Effector CD8-positive, alpha-beta T cell (primary cell): Measurements from ENCODE around the gene WNK4.

Experiments used
- DNase-seq: peaks from one replicate; lab custom pipeline; 2025; lab: John Stamatoyannopoulos, UW

WNK4 gene

DNA sequence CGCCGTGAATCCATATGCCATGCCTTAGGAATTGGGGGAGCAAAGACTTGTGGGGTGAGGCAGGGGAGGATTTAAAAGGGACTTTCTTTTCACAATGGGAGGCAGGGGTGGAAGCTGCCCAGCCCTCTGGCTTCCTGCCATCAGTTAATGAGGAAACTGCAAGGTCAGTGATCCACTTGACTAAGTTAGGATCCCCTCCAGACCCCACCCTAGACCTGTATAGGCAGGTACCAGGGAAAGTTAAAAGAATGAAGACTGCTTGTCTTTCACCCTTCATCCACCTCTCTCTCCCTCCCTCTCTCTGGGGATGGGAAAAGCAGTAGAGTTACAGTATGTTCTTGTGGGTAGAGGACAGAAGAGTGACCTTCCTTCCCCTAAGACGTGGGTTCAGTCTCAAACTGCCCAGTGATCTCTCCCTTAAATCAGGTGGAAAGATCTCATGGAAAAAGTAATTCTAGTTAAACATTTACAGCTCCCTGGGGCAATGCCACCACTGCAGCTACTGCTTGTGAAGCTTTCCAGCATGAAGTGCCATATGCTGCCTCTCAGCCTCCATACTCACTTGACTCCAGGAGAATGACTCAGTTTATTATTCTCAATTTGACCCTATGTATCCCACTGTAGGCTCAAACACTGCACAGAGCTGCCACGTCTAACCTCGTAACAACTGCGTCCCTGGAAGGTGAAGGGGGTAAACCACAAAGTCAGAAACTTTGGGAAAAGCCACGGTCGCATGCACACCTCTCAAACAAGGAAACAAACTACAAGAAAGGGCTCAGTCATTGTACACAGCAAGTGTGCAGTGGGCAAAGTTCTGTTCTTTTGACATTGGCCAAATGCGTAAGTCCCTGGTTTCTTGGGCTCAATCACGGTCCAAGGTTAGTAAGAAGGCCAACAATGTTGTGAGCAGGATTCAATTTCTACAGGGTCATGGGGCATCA, 16.9 kb downstream of the WNK4 start:
- no peak for DNase-seq

DNA sequence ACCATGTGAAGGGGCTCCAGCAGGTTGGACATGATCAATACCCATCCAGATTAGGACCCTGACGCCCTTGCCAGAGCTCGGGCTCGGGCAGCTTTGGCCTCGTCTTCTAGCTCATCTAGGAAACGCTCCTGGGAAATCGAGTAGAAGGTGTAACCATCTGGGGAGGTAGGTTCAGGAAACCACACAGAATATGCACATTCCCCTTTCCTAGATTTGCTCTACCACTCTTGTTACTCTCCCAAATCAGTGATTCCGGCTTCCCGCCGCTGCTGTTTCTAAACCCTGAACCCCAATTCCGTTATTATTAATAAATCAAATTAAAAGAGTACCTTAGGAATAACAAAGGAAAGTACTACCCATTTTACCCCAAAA, 17.6 kb downstream of the WNK4 start:
- DNase-seq = no peak

DNA sequence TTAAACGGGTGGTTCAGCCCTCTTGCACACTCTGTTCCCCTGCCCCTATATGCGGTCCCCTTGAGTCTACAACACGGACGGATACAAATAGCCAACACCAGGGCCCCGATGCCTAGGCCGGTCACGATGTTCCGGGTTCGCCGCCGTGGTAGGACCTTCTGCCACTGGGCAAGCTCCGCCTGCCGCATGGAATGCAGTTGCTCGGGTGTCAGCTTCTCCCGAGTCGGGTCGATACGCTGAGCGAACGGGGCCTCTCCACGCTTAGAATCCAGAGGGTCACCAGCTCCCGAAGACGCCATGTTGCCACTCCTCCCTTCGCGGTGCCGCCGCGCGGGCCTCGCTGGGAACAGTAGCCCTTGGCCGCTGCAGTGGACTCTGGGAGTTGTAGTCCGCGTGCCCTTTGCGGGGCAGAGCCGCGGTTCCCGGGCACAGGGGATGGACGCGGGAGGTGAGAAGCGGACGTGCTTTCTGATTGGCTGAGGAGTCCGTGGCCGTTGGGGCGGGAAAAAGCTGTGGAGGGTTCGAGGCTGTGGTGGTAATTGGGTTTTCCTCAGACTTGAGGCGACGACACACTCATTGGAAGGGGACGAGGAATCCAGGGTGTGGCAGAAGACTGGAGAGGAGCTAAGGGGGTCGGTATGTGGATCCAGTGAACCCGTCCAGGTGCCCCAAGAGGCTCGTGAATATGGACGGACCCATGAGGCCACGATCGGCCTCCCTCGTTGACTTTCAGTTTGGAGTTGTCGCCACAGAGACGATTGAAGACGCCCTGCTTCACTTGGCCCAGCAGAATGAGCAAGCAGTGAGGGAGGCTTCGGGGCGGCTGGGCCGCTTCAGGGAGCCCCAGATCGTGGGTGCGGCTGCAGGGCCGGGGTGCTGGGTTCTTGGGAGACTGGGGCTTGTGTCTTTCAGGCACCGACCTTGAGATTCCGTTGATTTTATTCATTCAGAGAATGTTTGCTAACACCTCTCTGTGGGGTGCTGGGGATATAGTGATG, 18.3 kb downstream of the WNK4 start, which contains the start of the genes CNTD1 and COA3:
CNTD1 (plus strand) TSS at position 479 of the 998 bp plus-strand sequence; CDS start at position 686, 207 bp downstream.
COA3 (minus strand) TSS at position 322 of the 998 bp plus-strand sequence; CDS start at position 299, 23 bp downstream.
- DNase-seq = peak; percentile 54

DNA sequence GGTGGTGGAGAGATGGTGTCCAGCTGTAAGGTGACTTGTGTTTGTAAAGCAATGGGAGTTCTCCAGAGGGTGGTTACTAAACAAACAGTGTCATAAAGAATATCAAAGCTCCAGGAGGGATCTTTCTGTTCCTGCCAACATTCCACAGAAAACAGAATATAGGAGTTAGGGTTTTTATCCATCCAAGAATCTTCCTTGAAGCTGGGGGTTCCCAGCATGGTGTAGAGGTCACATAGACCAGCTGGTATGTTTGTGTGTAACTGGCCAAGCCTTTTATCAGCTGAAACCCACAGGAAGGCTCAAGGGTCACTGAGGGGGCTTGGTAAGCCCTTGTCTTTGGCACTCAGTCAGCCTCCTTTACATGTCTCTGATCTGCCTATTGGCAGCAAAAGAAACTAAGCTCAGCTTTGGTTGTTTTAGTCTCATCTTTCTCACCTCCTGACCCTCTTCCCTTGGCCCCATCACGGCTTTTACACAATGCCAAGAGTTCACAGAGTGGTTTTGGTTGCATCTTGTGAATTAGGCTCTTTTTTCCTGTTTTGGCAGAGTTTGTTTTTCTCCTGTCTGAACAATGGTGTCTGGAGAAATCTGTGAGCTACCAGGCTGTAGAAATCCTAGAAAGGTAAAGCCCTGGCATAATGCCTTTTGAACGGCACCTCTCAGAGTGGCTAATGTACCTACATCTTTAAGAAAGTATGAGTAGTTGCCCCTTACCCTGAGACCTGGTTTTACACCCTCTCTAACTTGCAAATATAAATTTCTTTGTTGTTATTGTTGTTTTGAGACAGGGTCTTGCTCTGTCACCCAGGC, 22.9 kb downstream of the WNK4 start:
- DNase-seq = no peak

DNA sequence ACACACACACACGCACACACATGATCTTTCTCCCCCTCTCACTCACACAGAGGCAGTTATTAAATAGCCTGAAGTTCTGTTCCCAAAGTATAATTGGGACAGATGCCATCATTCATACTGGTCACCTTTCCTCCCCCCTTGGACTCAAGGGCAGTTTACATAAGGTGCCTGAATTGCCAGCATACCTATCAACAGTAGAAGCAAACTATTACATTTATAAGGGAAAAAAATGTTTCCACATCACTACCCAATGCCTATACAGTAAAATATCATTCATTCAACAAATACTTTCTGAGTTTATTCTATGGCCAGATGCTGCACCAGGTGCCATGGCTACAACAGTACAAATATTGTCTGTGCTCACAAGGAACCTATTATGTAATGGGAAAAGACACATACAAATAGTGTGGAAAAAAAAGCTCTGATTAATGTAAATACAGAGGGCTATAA, 24.5 kb downstream of the WNK4 start:
- DNase-seq = no peak

DNA sequence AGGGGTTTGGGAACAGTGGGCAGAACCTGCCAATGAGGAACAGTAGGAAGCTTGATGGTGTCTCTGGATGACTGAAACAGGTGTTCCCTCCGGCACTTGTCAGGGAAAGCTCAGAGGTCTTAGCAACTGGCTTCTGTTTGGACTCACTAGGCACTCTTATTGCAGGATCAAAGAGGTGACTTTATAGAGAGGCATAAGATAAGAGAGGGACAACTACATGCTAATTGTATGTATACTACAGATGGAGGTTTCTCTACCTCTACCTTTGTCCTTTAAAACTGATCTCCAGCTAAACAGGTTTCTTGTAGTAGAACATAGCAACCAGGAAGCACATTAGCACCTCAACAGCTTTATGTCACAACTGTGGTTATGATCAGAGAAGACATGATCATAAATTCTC, 25.8 kb downstream of the WNK4 start:
- no peak for DNase-seq

DNA sequence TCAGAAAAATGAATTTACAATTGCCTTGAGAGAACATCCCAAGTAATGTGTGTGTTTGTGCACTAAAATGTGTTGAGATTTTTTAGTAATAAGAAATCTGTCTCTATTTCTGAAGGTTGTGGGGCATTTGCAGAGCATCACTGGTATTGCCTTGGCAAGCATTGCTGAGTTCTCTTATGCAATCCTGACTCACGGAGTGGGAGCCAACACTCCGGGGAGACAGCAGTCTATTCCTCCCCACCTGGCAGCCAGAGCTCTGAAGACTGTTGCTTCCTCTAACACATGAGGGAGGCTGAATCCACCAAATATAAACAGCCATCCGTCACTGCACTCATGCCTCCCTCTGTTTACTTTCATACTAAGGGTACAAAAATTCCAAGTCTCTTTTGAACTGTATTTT, 28.8 kb downstream of the WNK4 start:
- DNase-seq = no peak

DNA sequence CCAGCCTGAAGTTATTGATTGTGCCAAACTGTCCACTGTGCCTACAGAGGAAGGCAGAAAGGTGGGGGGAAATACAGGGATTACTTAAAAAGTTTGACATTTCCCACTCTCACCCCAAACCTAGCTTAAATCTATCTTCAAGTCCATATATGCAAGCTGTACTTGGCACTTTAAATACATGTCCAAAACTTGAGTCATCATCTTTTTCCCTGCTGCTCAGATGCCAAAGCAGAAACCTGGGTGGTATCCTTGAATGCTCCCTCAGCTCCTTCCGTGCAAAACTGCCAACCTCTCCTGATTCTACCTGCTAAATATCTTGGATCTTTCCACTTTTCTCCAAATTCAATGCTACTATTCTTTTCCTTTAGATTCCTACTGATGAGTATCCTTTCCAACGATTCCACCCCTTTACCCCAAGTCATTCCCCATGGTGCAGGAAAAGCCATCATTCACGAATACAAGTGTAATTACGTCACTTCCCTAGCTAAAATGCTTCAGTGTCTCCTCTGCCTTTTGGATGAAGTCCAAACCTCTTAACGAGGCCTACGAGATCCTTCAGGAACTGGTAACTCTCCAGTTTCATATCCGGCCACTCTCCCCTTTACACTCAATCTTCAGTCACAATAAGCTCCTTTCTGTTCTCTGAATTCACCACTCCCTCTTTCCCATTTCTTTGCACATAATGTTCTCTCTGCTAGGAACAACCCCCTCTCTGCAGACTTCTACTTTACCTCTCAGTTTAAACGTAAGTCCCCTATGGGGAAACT, 34.4 kb downstream of the WNK4 start:
- DNase-seq = no peak

DNA sequence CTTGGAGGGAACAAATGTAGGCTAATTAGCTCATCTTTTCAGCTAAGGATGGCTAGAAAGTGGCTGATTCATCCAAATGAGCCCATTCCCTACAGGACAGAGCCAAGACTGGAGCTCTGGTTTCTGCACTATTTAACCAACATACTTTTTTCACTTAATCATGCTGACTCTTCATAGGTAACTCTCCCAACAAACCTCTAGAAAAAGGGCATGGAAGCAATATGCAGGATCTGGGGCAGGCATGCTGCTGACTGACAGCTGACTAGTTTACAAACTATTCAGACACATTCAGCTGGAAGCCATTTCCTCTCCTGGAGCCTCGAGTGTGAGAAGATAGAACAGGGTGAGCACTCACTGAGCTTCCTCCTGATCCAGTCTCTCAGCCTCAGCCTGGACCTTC, 37.5 kb downstream of the WNK4 start:
- DNase-seq = no peak

DNA sequence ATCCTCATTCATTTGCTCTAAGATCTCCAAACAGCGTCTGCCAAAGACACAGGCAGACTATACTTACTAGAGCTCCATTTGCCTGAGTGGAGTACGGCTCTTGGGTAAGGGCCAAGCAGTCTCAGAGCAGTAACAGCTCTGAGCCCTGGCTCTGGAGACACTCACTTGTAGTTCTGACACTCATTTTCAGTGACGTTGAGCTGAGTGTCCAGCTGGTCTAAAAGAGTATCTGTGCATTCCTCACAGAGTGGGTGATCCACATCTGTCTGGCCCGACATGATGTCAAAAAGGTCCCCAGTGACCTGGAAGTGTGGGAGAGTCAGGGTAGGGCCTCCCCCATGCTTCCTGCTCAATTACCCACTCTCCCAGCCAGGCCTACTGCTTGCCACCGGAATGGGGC, 38.0 kb downstream of the WNK4 start:
- no peak for DNase-seq

DNA sequence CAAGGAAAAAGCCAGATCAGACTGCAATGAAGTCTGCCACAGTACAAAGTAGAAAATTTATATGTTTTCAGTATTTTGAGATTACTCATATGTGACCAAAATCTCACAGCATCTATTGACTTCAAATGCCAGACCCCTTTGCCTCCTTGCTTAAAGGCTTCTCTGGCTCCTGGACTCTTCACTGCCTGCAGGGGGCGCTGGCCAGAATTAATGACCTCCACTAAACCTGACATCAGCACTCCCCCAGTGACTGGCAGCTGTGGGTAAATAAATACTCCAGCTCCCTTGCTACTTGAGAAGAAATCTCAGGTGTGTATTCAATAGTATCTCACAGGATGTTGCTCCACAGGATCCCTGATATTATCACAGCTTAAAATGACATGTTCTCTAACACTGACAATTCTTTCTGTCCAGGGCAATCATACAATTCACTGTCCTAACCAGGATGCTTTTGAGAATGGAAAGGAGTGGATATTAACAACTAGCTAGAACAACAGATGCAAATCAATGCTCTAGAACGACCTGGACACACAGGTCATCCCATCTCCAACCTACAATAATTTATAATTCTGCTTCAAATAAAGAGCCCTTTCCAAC, 39.6 kb downstream of the WNK4 start:
- DNase-seq = peak; percentile 36

DNA sequence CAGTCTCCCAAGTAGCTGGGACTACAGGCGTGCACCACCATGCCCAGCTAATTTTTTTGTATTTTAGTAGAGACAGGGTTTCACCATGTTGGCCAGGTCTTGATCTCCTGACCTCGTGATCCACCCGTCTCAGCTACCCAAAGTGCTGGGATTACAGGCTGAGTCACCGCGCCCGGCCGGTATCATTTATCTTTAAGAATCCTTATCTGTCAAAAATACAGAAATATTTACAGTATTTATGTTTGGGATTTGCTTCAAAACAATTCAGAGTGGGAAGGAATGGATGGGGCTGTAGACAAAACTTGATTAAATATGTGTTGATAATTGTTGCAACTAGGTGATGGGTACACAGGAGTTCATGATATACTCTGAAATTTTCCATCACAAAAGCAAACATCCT, 40.8 kb downstream of the WNK4 start:
- no peak for DNase-seq

DNA sequence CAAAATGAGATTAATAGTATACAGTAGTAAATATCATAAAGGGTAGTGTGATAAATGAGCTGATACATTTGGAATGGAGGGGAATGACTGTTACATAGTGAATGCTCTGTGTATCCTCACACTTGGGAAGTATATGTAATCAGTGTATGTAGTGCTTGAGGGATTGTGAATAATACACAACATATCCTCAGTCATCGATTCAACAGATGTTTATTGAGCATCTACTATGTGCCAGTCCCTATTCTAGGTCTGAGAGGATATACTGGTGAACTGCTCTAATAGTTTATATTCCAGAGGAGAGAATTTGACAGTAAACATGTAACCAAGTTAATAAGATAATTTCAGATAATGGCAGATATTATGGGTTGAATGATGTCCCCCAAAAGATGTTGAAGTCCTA, 47.1 kb downstream of the WNK4 start:
- no peak for DNase-seq

DNA sequence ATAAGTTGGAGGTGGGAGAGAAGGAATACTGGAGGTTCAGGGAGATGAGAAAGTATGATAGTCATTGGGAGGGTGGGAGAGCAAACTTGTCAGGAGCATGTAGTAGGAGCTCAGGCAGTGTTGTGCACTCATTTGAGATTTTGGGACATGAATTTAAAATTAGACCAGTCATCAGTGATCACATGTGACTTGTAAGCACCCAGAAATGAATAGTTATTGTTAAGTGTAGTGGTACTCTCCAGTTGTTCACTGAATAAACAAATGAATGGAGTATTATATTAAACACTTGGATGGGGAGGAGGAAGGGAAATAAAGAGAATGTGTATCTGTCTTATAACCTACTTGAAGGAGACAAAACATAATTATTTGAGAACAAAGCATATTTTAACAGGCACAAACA, 50.6 kb downstream of the WNK4 start:
- DNase-seq = no peak

DNA sequence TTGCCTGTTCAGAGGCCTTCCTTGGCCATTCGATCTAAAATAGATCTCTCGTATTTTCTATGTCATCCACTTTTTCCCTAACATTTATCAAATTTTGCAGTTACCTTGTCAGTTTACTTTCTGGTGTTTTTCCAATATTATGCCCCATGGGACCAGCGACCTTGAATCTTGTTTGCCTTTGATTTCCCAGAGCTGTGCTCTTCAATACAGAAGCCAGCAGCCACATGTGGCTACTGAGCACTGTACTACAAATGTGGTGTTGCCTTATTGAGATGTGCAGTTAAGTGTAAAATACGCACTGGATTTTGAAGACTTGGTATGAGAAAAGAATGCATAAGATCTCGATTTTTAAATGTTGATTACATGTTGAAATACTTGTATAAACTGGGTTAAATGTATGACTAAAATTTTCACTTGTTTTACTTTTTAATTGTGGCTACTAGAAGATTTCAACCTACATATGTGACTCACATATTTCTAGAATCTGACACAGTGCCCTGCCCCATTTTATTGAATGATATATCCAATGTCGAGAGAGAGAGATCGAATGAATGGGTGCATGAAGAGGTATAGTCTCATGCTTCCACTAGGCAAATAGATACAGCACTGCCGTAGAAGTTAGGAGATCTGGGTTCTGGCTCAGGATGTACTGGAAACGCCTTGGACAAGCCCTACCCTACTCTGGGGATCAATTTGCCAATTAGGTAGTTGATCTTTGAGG, 52.0 kb downstream of the WNK4 start:
- DNase-seq = no peak

DNA sequence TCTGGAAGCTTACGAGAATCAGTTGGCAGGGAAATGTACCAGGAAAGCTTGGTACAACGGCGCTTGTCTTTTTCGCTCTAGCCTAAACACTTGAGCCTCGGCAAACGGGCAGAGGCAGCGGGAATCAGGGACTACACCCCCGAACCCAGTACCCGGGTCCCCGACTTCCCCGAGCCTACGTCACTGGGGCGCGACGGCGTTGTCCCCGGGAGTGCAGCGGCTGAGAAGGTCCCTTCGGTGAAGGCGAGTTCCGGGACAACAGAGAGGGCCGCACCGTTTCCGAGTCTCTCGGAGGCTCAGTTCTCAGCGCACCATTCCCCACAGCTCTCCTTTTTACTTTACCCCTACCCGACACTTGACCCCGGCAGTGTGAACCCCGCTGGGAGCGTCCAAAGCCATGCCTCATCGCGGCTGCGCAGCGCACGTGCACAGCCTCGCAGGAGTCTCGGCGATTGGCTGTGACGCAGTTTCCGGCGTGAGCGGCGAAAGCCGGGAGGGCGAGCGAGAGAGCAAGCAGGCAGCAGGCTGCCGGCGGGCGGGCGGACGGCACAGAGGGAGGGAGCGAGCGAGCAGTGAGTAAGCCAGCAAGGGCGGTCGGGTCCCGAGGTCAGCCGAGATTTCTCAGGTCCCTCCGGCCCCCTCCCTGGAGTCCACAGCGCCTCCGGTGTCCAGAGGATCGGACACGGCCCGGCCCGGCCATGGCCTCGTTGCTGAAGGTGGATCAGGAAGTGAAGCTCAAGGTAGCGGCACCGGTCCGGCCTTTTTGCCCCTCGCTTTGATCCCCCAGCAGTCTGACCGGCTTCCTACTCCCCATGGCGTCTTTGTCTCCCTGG, 52.7 kb downstream of the WNK4 start, which contains the start of gene PSME3:
PSME3 (plus strand) TSS at position 464 of the 833 bp plus-strand sequence; CDS start at position 699, 235 bp downstream.
- DNase-seq = peak; percentile 80

DNA sequence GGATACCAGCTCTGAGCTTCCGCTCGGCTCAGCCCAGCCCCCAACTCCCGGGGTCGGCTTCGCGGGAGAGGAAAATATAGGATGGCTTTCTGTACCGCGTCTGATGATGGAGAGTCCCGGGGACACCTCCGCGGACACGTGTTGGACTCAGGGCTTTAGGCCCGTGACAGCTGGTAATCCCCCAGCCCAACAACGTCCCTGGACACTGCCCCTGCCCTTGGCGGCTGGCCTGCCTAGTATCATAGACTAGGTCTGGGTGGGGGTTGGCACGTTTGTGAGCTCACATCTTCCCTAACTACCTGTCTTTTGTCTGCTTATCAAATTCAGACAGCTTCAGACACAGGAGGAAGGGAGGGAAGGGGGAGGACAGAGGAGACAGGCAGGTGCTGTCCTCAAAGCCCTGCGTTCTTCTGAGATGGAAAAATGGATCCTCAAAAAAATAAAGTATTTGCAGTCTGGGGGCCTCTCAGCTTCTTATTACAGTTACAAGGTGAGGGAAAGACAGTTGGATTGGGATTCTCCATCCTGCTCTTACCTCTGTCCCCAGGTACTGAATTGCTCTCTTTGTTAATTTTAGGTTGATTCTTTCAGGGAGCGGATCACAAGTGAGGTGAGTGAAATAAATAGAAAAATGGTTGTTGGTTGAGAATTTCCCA, 53.5 kb downstream of the WNK4 start:
- DNase-seq = no peak

DNA sequence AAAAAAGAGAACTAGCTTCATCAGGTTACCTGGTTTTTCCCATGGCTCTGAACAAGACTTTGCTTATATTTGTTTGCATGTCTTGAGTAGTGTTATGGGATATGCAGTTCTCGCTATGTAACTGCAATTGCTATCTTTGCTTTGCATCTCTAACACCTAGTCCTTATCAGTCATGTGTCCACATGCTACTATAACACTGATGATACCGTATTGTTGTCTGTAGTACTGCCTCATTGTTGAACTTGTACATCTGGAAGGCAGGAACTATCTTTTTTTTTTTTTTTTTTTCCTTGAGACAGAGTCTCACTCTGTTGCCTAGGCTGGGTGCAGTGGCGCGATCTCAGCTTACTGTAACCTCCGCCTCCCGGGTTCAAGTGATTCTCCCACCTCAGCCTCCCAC, 55.3 kb downstream of the WNK4 start:
- no peak for DNase-seq
